Measurements from ENCODE around the gene ZNF35. TPM values are rescaled to one million over a fixed set of nuclear protein-coding genes. Genes with fewer than 3 reads are reported as not detected.

Gene ZNF35
- total and polyA plus RNA-seq, 10 of the 15 experiments (the other 5 are each of a cell fraction or from before 2014, with no cell fraction given), result 9.3 to 21.1 (median 13.4) TPM

DNA sequence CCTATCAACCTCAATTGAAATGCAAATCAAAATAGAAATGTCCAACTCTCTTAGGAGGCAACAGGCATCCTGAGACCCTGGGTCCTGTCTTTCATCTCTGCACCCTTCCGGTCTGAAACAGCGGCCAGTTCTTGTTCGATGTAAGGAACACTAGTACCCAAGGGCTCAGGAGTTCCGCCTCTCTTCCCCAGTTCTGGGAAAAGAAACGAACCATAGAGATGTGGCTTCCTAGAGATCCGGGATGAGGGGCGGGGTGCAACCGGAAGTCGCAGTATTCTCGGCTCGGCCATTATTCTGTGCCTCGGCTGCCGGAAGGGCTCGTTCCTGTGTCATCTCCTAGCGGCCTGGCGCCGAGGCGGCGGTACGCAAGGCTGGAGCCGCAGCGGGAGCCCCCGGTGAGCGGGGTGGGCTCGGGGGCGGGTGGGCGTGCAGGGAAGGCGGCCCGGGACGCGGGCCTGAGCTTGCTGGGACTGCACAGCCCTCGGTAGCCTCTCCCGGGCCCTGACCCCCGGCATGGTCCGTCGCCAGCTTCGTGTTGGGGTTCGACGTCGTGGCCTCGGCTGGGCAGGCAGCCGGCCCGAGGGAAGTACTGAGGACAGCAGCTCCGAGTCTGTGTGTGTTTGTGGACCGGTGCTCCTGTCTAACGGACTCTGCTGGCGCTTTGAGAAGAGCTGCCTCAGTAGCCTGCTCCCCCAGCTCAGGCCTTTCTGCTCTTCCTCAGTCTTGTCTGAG, 23.6 kb upstream of the ZNF35 start, which contains the start of gene ZNF197 (continued):
- peak; percentile 29; the same call in 1 of the 2 replicates for TF ChIP-seq RB1 (IDR thresholded peaks at IDR 0.05; ENCODE audit: borderline replicate concordance)
- peak; percentile 96 for TF ChIP-seq YY1 (IDR thresholded peaks at IDR 0.05; ENCODE audit: low read depth, low read length)
- no peak for TF ChIP-seq CBX3 (IDR thresholded peaks at IDR 0.05; ENCODE audit: borderline replicate concordance, low read depth)
- no peak for TF ChIP-seq KAT2A (conservative IDR thresholded peaks at IDR 0.05; ENCODE audit: control insufficient read depth, low read depth, low read length)
- no peak for TF ChIP-seq FOS (IDR thresholded peaks at IDR 0.05; ENCODE audit: borderline replicate concordance, extremely low read depth, insufficient read length)
- no peak for TF ChIP-seq IRF4 (IDR thresholded peaks at IDR 0.05; ENCODE audit: low read depth, low read length)
- TF ChIP-seq TAF1 (IDR thresholded peaks at IDR 0.05; ENCODE audit: borderline replicate concordance, low read depth, low read length), result peak; percentile 91

DNA sequence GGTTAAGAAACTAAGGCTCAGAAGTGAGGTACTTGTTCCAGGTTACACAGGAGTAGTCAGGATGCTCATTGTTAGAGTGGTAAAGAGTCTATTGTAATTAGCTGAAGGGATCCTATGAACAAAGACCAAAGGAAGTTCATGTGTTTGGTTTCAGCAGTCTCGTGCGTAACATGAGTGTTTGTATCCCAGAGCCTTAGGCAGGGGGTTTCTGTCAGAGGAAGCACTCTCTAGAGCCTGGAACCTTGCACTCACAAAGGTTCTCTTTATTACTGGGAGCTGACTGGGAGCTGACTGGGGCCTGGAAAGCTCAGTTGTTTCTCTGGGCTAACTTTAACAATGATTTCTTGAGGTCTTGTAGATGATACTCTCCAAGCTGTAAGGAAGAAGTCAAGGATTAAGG, 19.8 kb upstream of the ZNF35 start:
- Histone ChIP-seq H3K9me3 (replicated peaks; ENCODE audit: control insufficient read depth, insufficient read depth, low read length) (no peaks in the 10 kb centered on the region; the same call in 2 of the 3 replicates), H3K36me3 (ENCODE audit: control insufficient read depth in 2 of 2, insufficient read depth in 2 of 2, low read length in 1 of 2) (peaks cover 1 to 16% of the 10 kb centered on the region in 2 experiments; a peak in 2 of 4 replicates), H2AFZ (ENCODE audit: control insufficient read depth, low read depth, low read length) (no peak overlapping the region), H4K20me1 (ENCODE audit: control insufficient read depth, insufficient read depth) (no peaks in the 10 kb centered on the region), H3K4me3 (no peak overlapping the region), H3K4me2 (ENCODE audit: control insufficient read depth, insufficient read depth) (no peak overlapping the region), H3K79me2 (ENCODE audit: control insufficient read depth, insufficient read depth, low read length) (peaks cover 20% of the 10 kb centered on the region), H3K27ac (ENCODE audit: control insufficient read depth, insufficient read depth) (no peak overlapping the region), H3K4me1 (ENCODE audit: control insufficient read depth, insufficient read depth, low read length) (no peaks in the 10 kb centered on the region), H3K27me3 (replicated peaks in 1 of 2; ENCODE audit: control insufficient read depth in 2 of 2, insufficient read depth in 2 of 2, low read length in 1 of 2) (no peaks in the 10 kb centered on the region), H3K9ac (ENCODE audit: control insufficient read depth, insufficient read depth, low read length) (no peak overlapping the region)
- FAIRE-seq (no peak), DNase-seq (ENCODE audit: low read depth, low spot score) (no peak), ATAC-seq (no peak)
- TF ChIP-seq, protein P1, sequence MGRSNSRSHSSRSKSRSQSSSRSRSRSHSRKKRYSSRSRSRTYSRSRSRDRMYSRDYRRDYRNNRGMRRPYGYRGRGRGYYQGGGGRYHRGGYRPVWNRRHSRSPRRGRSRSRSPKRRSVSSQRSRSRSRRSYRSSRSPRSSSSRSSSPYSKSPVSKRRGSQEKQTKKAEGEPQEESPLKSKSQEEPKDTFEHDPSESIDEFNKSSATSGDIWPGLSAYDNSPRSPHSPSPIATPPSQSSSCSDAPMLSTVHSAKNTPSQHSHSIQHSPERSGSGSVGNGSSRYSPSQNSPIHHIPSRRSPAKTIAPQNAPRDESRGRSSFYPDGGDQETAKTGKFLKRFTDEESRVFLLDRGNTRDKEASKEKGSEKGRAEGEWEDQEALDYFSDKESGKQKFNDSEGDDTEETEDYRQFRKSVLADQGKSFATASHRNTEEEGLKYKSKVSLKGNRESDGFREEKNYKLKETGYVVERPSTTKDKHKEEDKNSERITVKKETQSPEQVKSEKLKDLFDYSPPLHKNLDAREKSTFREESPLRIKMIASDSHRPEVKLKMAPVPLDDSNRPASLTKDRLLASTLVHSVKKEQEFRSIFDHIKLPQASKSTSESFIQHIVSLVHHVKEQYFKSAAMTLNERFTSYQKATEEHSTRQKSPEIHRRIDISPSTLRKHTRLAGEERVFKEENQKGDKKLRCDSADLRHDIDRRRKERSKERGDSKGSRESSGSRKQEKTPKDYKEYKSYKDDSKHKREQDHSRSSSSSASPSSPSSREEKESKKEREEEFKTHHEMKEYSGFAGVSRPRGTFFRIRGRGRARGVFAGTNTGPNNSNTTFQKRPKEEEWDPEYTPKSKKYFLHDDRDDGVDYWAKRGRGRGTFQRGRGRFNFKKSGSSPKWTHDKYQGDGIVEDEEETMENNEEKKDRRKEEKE (IDR thresholded peaks at IDR 0.05), result no peak
- TF ChIP-seq CBX5 (IDR thresholded peaks at IDR 0.05; ENCODE audit: low read depth) (no peak), ZZZ3 (IDR thresholded peaks at IDR 0.05; ENCODE audit: control insufficient read depth, insufficient read length, low read depth) (no peak), GABPA (IDR thresholded peaks at IDR 0.05; ENCODE audit: low read depth) (no peak), ZNF217 (IDR thresholded peaks at IDR 0.05) (no peak), JUND (IDR thresholded peaks at IDR 0.05; ENCODE audit: low read depth, low read length) (no peak), ASH2L (IDR thresholded peaks at IDR 0.05; ENCODE audit: borderline replicate concordance, low read depth) (no peak), STAT3 (IDR thresholded peaks at IDR 0.05; ENCODE audit: low read depth, low read length) (no peak)
- in situ Hi-C loops (cut with MboI), result no loop called here
- POLR2A ChIA-PET, result no interaction called here
- 97% methylated on average over 2 of the region's 2 CpGs for WGBS (ENCODE audit: insufficient coverage, insufficient replicate concordance, low lambda C conversion rate, missing lambda C conversion rate)
- SMC1A ChIA-PET (ENCODE audit: uncharacterized antibody, unreplicated experiment), result interaction anchor here (1.0 kb wide), 1 partner anchor 9 kb away, joined by 3 read pairs; no protein-coding TSS in a partner anchor
- CTCF ChIA-PET, result interaction anchor here (0.6 to 0.7 kb wide), 2 partner anchors 20 to 414 kb away, joined by 3 read pairs; partner anchors contain the start of gene ZNF35
- RAD21 ChIA-PET (ENCODE audit: unreplicated experiment), result no interaction called here
- no TSS peak for BruUV-seq (replicated peaks)
- intact Hi-C loops (cut with micrococcal nuclease; ENCODE audit: unreplicated experiment), result no loop called here
